CD4-positive, alpha-beta T cell treated with Interleukin-12 subunit alpha and Interleukin-12 subunit beta, for 1 hour (primary cell): ENCODE results near the gene CAST.

ENCODE experiments used
- DNase-seq: peaks from one replicate; pipeline ENCODE4 v3.0.0-alpha.2; 2020

CAST gene

DNA sequence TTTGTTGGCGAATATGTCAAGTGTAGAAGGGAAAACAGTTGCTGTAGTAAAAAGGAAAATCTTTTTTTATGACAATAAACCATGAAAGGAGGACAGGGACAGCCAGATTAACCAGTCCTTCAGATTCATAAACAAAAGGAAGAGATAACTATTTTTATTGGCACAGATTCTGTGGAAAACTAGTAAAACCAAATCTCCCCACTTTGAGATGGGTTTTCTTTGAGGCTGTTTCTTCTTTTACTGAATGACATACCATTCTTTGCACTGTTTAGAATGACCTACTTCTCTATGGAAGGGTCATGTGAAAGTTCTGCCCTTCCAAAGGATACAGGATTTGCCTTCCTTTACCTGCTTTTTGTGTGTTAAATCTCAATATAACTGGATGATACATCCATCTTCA lies 13.7 kb downstream of the CAST start:
- no peak for DNase-seq

DNA sequence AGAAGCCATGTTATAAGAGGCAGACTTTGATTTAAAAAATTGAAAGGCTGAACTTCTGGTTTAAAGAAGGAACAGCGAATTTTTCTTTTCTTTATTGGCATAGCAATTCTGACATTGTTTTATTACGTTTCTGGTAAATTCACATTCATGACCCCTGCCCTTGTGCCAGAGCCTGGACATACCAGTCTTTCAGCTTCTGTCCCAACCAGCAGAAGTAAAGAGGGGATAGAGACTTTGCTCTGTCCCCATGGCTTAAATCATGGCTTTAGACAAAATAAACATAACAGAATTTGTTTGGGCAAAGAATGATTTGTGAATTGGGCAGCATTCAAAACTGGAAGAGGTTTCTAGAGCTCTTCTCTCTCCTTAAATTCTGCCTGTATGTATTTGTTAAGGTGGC lies 15.3 kb downstream of the CAST start:
- no peak for DNase-seq

DNA sequence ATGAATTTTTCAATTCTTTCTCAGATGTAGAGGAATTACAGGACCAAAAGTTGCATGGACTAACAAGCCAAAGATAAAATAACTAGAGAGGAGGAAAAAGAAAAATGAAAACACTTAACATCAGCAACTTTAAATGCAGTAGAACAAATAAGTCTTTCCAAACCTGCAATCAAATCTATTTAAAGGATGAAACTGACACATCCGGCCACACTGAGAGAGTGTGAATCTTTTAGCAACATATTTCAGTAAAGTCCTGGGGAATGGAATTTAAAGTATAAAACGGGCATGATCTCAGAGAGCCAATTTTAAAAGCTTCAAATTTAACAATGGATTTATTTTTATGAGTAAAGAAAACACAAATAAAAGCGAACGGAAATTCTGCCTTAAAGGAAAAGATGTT lies 17.1 kb downstream of the CAST start:
- DNase-seq, result no peak

DNA sequence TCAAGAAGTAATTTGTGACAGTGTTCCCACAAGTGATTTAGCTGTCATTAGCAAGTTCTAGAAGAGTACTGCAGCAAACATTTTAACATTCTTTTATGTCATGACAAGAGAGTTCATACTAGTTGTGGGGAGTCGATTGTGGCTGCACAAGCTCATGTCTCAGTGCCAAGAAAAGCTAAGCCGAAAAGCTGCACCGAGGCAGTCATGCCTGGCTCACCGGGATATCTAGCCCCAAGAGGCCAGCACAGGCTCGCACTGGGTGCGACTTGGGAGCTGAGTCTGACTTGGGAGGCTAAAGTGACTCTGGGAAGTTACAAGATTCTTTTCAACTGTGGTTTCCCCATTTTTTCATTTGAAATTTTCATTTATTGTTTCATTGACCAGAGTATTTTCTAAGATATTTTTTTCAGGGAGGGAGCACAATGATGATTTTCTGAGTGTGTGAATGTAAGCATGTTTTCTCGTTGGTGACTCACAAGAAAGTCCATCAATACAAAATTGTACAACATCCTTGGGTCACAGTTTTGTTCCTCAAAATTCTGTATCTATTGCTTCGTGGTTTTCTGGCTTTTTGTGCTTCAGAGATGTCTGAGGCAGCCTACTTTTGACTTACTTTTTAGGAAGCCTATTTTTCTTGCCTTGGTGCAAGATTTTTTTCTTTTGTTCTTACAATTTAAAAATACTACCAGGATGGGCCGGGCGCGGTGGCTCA lies 18.7 kb downstream of the CAST start:
- DNase-seq, result no peak

DNA sequence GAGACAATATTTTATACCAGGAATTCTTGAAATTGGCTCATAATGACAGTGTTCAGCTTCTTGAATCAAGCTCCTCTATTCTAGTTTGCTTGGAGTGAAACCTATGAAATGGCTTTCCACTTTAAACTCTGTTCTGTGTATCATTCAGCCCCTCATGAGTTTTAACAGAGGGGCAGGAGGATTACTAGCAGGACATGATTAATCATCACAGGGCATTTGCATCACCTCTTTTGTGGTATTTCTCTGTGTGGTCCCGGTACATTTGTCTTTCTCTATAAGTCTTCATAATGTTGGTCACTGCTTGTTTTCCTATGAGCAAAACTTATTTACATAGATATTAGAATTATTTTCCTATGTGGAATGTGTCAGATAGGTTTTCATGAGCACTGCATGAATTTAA lies 21.2 kb downstream of the CAST start:
- DNase-seq, result no peak

DNA sequence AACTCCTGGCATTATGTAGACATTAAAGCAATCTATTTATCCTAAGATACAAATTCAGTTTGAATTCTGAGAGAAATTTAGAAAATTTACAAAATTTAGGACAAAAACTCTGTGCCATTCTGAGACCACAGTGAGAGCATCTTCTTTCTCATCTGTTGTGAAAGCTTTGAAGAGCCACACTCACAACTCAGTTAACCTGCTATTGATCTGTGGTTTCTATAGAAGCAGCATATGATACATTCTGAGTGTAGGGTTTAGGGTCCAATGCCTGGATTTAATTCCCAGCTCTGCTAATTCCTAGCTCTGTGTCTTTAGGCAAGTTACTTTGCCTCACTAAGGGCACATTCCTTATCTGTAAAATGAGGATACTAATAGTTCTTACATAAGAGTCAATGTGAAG lies 21.6 kb downstream of the CAST start:
- no peak for DNase-seq

DNA sequence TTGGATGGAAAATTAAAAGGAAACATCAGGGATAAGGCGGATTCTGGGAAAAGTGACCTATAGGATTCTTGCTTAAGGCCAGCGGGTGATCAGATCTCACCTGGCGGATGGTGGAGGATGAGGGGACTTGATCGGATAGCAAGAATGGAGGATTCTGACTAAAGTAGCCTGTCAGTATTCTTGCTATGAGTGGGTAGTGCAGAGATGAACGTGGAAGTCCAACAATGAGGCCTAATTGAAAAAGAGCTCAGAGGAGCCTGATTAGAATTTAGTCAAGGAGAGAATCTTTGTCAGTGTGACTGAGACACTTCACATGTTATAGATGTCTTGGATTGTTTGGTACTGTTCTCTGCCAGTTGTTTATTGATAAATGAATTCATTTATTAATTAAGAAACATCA lies 24.9 kb downstream of the CAST start:
- DNase-seq, result no peak

GRCh38 chr5:96687812-96688453 lies 25.8 kb downstream of the CAST start:
- DNase-seq, result peak; percentile 43

DNA sequence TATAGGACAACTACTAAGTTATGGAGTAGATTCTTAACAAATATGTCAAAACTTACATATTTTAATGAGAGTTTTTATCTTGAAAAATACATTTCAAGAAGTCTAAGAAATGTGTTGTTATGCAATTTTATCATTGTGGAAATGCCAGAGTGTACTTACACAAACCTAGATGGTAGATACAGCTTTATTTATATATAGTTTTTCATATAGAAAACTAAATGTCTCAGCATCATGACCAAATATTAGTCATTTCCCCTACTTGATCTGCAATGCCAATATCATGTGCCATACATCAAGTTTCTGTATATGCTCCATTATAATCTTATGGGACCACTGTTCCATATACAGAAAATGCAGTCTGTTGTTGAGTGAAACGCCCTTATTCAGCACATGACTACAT lies 28.7 kb downstream of the CAST start:
- DNase-seq, result no peak

GRCh38 chr5:96691503-96692303 lies 29.5 kb downstream of the CAST start:
- no peak for DNase-seq

DNA sequence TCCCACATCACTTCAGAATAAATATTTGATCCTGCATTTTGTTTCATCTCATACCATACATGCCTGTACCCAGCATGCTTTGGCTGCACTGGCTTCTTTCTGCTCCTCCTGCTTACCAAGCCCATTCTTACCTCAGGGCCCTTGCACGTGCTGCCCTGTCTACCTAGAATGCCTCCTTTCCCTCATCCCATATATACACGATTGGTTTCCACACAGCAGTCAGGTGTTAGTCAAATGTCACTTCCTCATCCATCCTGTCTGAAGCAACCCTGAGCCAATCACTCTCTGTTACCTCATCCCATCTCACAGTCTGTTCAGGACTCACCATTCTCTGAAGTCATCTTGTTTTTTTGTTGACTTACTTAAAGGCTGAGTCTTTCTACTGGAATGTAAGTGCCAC lies 30.3 kb downstream of the CAST start:
- no peak for DNase-seq

DNA sequence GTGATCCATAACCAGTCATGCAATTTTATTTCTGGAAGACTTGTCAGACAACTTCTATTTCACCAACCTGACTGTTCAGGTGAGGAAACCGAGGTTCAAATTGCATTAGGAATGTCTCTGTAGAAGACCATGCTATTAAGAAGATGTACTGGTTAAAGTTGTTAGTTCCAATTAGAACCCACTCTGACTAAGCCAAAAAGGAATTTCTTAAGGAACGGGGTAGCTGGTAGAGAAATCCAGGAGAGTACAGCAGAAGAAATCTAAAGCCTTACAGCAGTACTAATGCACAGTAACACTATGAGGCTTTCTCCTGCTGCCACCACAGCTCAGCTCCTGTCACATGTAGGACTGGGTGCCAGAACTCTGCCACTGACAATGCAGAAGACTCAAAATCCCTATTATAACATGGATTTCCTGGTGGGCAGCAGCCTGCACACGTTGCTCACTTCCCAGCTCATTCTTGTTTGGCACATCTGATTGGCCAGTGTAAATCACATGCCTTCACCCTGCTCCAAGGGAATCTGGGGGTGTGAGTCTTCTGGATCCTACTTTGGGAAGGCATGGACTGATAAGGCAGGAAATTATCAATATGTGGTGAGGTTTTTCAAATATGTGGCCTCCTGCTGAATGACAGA lies 37.1 kb downstream of the CAST start:
- no peak for DNase-seq

- DNase-seq, result peak; percentile 82
These were observed 40.6 kb downstream of the CAST start for GRCh38 chr5:96702503-96703383.

GRCh38 chr5:96703384-96703920 lies 41.3 kb downstream of the CAST start:
- DNase-seq, result no peak

DNA sequence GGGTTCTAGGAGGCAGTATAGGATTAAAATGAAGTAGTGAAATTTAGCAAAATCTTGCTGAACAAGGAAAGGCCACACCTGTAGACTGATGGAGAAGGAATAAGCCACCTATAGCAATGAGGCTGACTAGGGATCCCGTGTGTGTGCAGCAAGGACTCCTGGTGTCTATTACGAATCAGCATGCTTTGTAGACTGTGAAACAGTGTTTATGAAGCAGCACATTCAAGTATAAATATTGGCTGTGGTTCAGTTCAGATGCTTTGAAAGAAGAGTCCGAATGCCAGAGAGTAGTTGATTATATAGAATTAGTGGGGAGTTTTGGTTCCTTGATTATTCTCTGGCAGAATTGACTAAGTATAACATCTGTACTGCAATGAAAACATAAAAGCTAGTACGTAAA lies 41.8 kb downstream of the CAST start:
- DNase-seq, result no peak

DNA sequence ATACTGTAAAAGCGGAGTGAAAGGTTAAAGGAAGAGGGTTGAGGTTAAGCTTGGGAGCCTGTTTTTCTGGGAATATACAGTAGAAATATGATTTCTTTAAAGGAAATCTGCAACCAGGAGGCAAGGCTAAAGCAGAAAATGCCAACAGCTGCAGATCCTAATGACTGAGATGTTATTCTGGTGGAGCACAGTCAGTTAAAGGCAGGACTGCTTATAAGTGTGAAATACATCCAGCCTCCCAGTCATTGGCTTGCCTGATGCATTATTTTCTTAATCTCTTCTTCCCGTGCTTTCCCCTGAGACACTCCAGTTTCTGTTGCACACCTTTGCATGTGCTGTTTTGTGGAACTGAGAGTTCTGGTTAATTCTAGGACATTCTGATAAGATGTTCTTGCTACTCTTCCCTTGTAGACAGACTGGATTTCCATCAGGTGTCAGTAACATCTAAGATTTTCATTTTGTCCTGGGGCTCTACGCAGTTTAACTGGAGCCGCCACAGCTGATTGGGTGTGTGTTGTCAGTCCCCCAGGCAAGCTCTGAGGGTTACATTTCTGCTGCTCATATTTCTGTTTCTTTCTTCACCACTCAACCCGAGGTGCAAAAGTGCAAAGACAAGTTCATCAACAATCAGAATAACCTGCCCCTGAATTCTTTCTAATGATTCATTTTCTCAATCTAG lies 44.4 kb downstream of the CAST start:
- DNase-seq, result no peak

DNA sequence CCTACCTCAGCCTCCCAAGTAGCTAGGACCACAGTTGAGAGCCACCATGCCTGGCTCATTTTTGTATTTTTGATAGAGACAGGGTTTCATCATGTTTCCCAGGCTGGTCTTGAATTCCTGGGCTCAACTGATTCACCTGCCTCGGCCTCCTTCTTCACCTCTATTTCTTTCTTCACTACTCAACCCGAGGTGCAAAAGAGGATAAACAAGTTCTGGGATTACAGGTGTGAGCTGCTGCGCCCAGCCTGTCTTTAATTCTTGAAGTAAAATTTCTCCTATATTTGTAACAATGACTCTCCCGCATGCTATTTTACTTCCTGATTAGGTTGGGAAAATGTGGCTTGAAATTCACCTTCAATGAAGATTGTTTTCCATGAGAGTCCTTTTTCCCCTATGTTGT lies 46.4 kb downstream of the CAST start:
- no peak for DNase-seq

- DNase-seq, result no peak
These were observed 47.1 kb downstream of the CAST start for GRCh38 chr5:96709152-96709821.

GRCh38 chr5:96712100-96712746 lies 50.0 kb downstream of the CAST start:
- DNase-seq, result no peak

- no peak for DNase-seq
These were observed 52.3 kb downstream of the CAST start for GRCh38 chr5:96714450-96714849.
